ENCODE results near the gene AGO3.

GRCh38 chr1:36096500-36097432 is 165.9 kb downstream of the AGO3 start:
- peak; percentile 14 for TF ChIP-seq CTCF (IDR thresholded peaks at IDR 0.05; ENCODE audit: insufficient read depth, low read depth, low read length)
- no peak for TF ChIP-seq EZH2 (IDR thresholded peaks at IDR 0.05; ENCODE audit: insufficient read depth, low read length)

Measured in astrocyte (in vitro differentiated cells and primary cell).